H1 (cell line): Measurements from ENCODE around the gene GCH1. TPM values are rescaled to one million over a fixed set of nuclear protein-coding genes. Genes with fewer than 3 reads are reported as not detected.
"Not testable (repeated sequence)": the region's sequence is repeated elsewhere in the genome, so short reads cannot be mapped to it uniquely, and the experiment has no call there.

Source experiments
- CTCF ChIA-PET: fragments of 300-600 bp; sonication (Branson Sonifier 250); formaldehyde crosslinking; loops from one replicate; lab custom pipeline; 2021; ENCODE audit not compliant: partially characterized antibody; lab: Charles Lee
- POLR2A ChIA-PET: fragments of 300-600 bp; sonication (Branson Sonifier 250); formaldehyde crosslinking; loops from one replicate; lab custom pipeline; 2021; ENCODE audit warnings: inconsistent platforms; ENCODE audit not compliant: partially characterized antibody; lab: Charles Lee
- DNase-seq, 2 experiments: peaks; one replicate each; pipeline versions ENCODE4 v3.0.0 to v3.0.0-alpha.2; 2010 to 2022; ENCODE audit warnings: low spot score in 2 of 2, low read depth in 1 of 2, mixed read lengths in 1 of 2
- FAIRE-seq: peaks from 2 replicates; lab custom pipeline; 2011; peaks lifted over from hg19 to GRCh38; lab: Jason Lieb, UNC
- H2AFZ ChIP-seq: 2 replicates; pipeline ENCODE4 v1.8.1; 2012; ENCODE audit warnings: low read length, inconsistent platforms
- H2AK5ac ChIP-seq: 2 replicates; pipeline ENCODE4 v1.6.1; 2013; ENCODE audit warnings: low read depth, low read length
- H2BK120ac ChIP-seq: replicated peaks from 2 replicates; pipeline ENCODE3; 2013; ENCODE audit warnings: low read depth, low read length, inconsistent platforms
- H2BK12ac ChIP-seq: 2 replicates; pipeline ENCODE4 v1.6.1; 2013; ENCODE audit warnings: low read depth, low read length
- H2BK15ac ChIP-seq: 2 replicates; pipeline ENCODE4 v1.6.1; 2013; ENCODE audit warnings: low read length
- H2BK20ac ChIP-seq: 2 replicates; pipeline ENCODE4 v1.6.1; 2013; ENCODE audit warnings: low read length
- H2BK5ac ChIP-seq: 2 replicates; pipeline ENCODE4 v1.6.1; 2013; ENCODE audit warnings: low read depth, low read length
- H3K14ac ChIP-seq: 2 replicates; pipeline ENCODE4 v1.6.1; 2013; ENCODE audit warnings: inconsistent platforms; ENCODE audit not compliant: insufficient read length
- H3K18ac ChIP-seq: 2 replicates; pipeline ENCODE4 v1.6.1; 2013; ENCODE audit warnings: low read length; ENCODE audit errors: extremely low read depth
- H3K23ac ChIP-seq: 2 replicates; pipeline ENCODE4 v1.6.1; 2013; ENCODE audit warnings: inconsistent platforms; ENCODE audit not compliant: insufficient read length
- H3K23me2 ChIP-seq: 2 replicates; pipeline ENCODE4 v1.6.1; 2013; ENCODE audit warnings: low read depth, low read length
- H3K27ac ChIP-seq: 2 replicates; pipeline ENCODE4 v1.6.1; 2011; ENCODE audit warnings: low read depth, low read length, inconsistent platforms
- H3K27me3 ChIP-seq, 4 experiments: replicated peaks in 1 of 4; 1 replicate in 1 of 4; 2 replicates in 3 of 4; pipeline versions ENCODE4 v1.6.1 to v1.8.1; 2011 to 2013; ENCODE audit warnings: low read length in 3 of 4, mild to moderate bottlenecking in 3 of 4, inconsistent platforms in 2 of 4, mixed read lengths in 2 of 4, moderate library complexity in 1 of 4; ENCODE audit not compliant: control insufficient read depth in 3 of 4, insufficient read depth in 3 of 4; ENCODE audit errors: extremely low read depth in 1 of 4
- H3K36me3 ChIP-seq, 4 experiments: 2 replicates each; pipeline versions ENCODE4 v1.6.1 to v1.8.1; 2011 to 2013; ENCODE audit warnings: mild to moderate bottlenecking in 4 of 4, low read length in 3 of 4, moderate library complexity in 2 of 4, control low read depth in 1 of 4, inconsistent platforms in 1 of 4; ENCODE audit not compliant: insufficient read depth in 4 of 4, control insufficient read depth in 2 of 4
- H3K4ac ChIP-seq: replicated peaks from 2 replicates; pipeline ENCODE3; 2013; ENCODE audit warnings: low read length, low read depth, mixed read lengths, inconsistent platforms; ENCODE audit not compliant: insufficient read length
- H3K4me1 ChIP-seq, 4 experiments: replicated peaks in 1 of 4; 1 replicate in 1 of 4; 2 replicates in 3 of 4; pipeline versions ENCODE4 v1.6.1 to v1.8.1; 2011 to 2013; ENCODE audit warnings: low read length in 3 of 4, inconsistent platforms in 2 of 4, mixed read lengths in 1 of 4; ENCODE audit not compliant: insufficient read depth in 4 of 4, control insufficient read depth in 3 of 4
- H3K4me2 ChIP-seq, 2 experiments: 2 replicates each; pipeline versions ENCODE4 v1.6.1 to v1.8.1; 2011 to 2013; ENCODE audit warnings: low read depth in 2 of 2, low read length in 2 of 2, control low read depth in 1 of 2, inconsistent platforms in 1 of 2, mild to moderate bottlenecking in 1 of 2; ENCODE audit not compliant: insufficient read depth in 1 of 2
- H3K4me3 ChIP-seq, 4 experiments: fragments of 200-600, 300-600 bp in 1 of 4; sonication (generic), shearing (Covaris generic), sonication (Bioruptor Twin) in 1 of 4; 2 replicates each; pipeline versions ENCODE4 v1.5.1 to v1.8.1; 2011 to 2016; ENCODE audit warnings: low read length in 4 of 4, low read depth in 3 of 4, control low read depth in 2 of 4, inconsistent platforms in 2 of 4, mild to moderate bottlenecking in 2 of 4, mixed read lengths in 1 of 4, moderate library complexity in 1 of 4; ENCODE audit not compliant: insufficient read depth in 2 of 4; ENCODE audit errors: extremely low read depth in 1 of 4
- H3K56ac ChIP-seq: replicated peaks from 2 replicates; pipeline ENCODE3; 2013; ENCODE audit warnings: low read depth, mild to moderate bottlenecking, mixed read lengths, low read length, inconsistent platforms; ENCODE audit not compliant: insufficient read length
- H3K79me1 ChIP-seq: 2 replicates; pipeline ENCODE4 v1.6.1; 2013; ENCODE audit warnings: low read depth, low read length, control low read depth
- H3K79me2 ChIP-seq, 2 experiments: 2 replicates each; pipeline versions ENCODE4 v1.6.1 to v1.8.1; 2012 to 2013; ENCODE audit warnings: low read length in 2 of 2, mild to moderate bottlenecking in 2 of 2, inconsistent platforms in 1 of 2; ENCODE audit not compliant: insufficient read depth in 2 of 2, control insufficient read depth in 1 of 2
- H3K9ac ChIP-seq, 4 experiments: replicated peaks in 1 of 4; 1 replicate in 1 of 4; 2 replicates in 3 of 4; pipeline versions ENCODE4 v1.6.1 to v1.8.1; 2011 to 2013; ENCODE audit warnings: low read depth in 3 of 4, low read length in 3 of 4, control low read depth in 2 of 4, mild to moderate bottlenecking in 2 of 4, moderate library complexity in 2 of 4, inconsistent platforms in 1 of 4; ENCODE audit errors: extremely low read depth in 1 of 4
- H3K9me3 ChIP-seq, 2 experiments: 2 replicates each; pipeline versions ENCODE4 v1.6.1 to v1.8.1; 2012 to 2013; ENCODE audit warnings: mild to moderate bottlenecking in 2 of 2, moderate library complexity in 2 of 2, control low read depth in 1 of 2, inconsistent platforms in 1 of 2, low read depth in 1 of 2, low read length in 1 of 2, mixed read lengths in 1 of 2; ENCODE audit not compliant: insufficient read depth in 2 of 2
- H4K20me1 ChIP-seq, 2 experiments: replicated peaks in 1 of 2; 2 replicates each; pipeline versions ENCODE3 to v1.8.1; 2011 to 2013; ENCODE audit warnings: inconsistent platforms in 2 of 2, low read length in 2 of 2, mild to moderate bottlenecking in 1 of 2; ENCODE audit not compliant: insufficient read depth in 2 of 2, control insufficient read depth in 1 of 2
- H4K5ac ChIP-seq: 2 replicates; pipeline ENCODE4 v1.6.1; 2013; ENCODE audit warnings: low read length, low read depth, mixed read lengths, inconsistent platforms; ENCODE audit not compliant: insufficient read length
- H4K8ac ChIP-seq: 2 replicates; pipeline ENCODE4 v1.8.0; 2013; ENCODE audit warnings: mild to moderate bottlenecking, moderate library complexity, low read length, inconsistent platforms; ENCODE audit not compliant: insufficient read depth; ENCODE audit errors: extremely low read depth
- H4K91ac ChIP-seq: replicated peaks from 2 replicates; pipeline ENCODE3; 2013; ENCODE audit warnings: low read length, mixed read lengths, inconsistent platforms; ENCODE audit not compliant: insufficient read length
- TAF1 ChIP-seq: IDR thresholded peaks from 2 replicates; pipeline ENCODE4 v1.6.1; 2011; ENCODE audit warnings: mild to moderate bottlenecking, low read depth, low read length
- WGBS, 2 experiments: shearing (Covaris generic) in 1 of 2; methylation state at CpG; one replicate each; pipeline versions ENCODE4 v1.1.6 to v1.1.7; 2013 to 2015; ENCODE audit warnings: low lambda C conversion rate in 2 of 2, mixed read lengths in 2 of 2, inconsistent platforms in 1 of 2, low coverage in 1 of 2, missing lambda C conversion rate in 1 of 2; ENCODE audit not compliant: insufficient replicate concordance in 2 of 2, insufficient coverage in 1 of 2, insufficient read length in 1 of 2; ENCODE audit errors: extremely low coverage in 1 of 2, missing lambda C conversion rate in 1 of 2; 5-methylcytosine and 5-hydroxymethylcytosine counted together
- polyA plus RNA-seq, 7 experiments: library from polyadenylated mRNA; depleted of rRNA in 3 of 7; stranded (reverse) in 5 of 7; unstranded in 2 of 7; fragments of >200 nt in 5 of 7; fragments of 200-250 nt in 2 of 7; gene quantifications; 1 replicate in 5 of 7; 2 replicates in 1 of 7; 4 replicates in 1 of 7; pipeline versions ENCODE4 v1.2.1 to v1.2.3, GENCODE V29; 2011 to 2013; ENCODE audit warnings: missing spikeins in 2 of 7, mixed read lengths in 2 of 7
- total RNA-seq: library from RNA; stranded (reverse); fragmentation: NEBNext Ultra II Directional; extraction: Animal tissue kit (Norgen Biotek cat#: 25700); gene quantifications from 2 replicates; pipeline ENCODE4 v1.2.1, GENCODE V29; 2021

The GCH1 gene
- total and polyA plus RNA-seq, 2 of the 8 experiments (the other 6 are each of a cell fraction or from before 2014, with no cell fraction given) = 7.3 to 7.9 TPM

GRCh38 chr14:54899573-54899972 lies 3.1 kb downstream of the GCH1 start (continued):
- TF ChIP-seq TAF1 = no peak
- TF ChIP-seq, all 59 proteins: peak for 0

- H4K91ac ChIP-seq, H2BK20ac ChIP-seq, H3K4ac ChIP-seq, H3K4me3 ChIP-seq, H3K4me1 ChIP-seq, H4K8ac ChIP-seq, H3K23ac ChIP-seq, H3K9ac ChIP-seq, H2AFZ ChIP-seq, H2BK12ac ChIP-seq, H3K36me3 ChIP-seq, H2BK120ac ChIP-seq, H3K79me1 ChIP-seq, FAIRE-seq, H3K9me3 ChIP-seq, H3K56ac ChIP-seq, H3K79me2 ChIP-seq, H2AK5ac ChIP-seq, H4K20me1 ChIP-seq, H2BK5ac ChIP-seq, DNase-seq, H3K18ac ChIP-seq, H3K4me2 ChIP-seq, H3K27ac ChIP-seq, H2BK15ac ChIP-seq, H3K14ac ChIP-seq, H4K5ac ChIP-seq: not testable (repeated sequence)
- Histone ChIP-seq H3K27me3 (peaks cover 2 to 18% (median 15%) of the 10 kb centered on the region in 4 experiments), H3K23me2 (peaks cover 14% of the 10 kb centered on the region)
- POLR2A ChIA-PET = interaction anchor here (1.3 kb wide), 1 partner anchor 10 kb away, joined by 5 read pairs; no protein-coding TSS in a partner anchor
- CTCF ChIA-PET = interaction anchor here (0.7 to 1.2 kb wide), 5 partner anchors 7 to 348 kb away, joined by 3 to 4 read pairs (median 3); no protein-coding TSS in a partner anchor
- WGBS, 2 experiments = 67% methylated on average over 4 of the region's 5 CpGs; no CpG with 5 or more reads in 1 of the 2 experiments
Observed at GRCh38 chr14:54897809-54898555, 4.6 kb downstream of the GCH1 start.
